Measurements from ENCODE around the gene AHI1. TPM values are rescaled to one million over a fixed set of nuclear protein-coding genes. Genes with fewer than 3 reads are reported as not detected.

AHI1 gene
- total RNA-seq, 1 experiment from 2014 or later, result 18.8 TPM

DNA sequence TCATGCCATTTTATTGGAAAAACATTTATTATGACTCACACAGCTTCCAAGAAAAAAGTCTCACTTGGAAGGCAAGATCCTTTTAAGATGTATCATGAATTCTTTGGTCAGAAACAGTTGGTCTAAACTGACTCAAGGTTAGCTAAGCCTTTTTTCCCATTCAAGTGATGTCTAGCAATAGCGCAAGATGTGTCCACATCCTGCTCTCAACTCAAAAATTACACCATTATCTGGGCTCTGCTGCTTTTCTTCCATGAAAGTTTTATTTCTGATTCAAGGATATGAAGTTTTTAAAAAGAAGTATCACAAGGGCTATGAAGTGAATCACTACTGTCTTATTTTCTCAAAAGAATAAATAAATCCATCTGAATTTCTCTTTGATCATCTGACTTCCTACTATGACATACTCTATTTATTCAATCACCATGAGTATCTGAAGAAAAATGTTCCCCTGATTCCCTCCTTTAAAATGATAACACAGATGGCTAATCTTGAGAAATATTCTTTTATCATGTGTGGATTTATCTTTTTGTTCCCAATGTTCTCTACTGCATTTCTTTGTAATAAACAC, 139.2 kb downstream of the AHI1 start:
- ChIA-PET POLR2A (interaction anchor here (0.6 kb wide), 1 partner anchor 174 kb away, joined by 4 read pairs; no protein-coding TSS in a partner anchor), CTCF (no interaction called here)
- Mint-ChIP-seq H3K36me3 (peaks cover 8% of the 10 kb centered on the region), H3K4me1 (0 out of 2 replicates have a peak, but pooled peaks cover 2% of the 10 kb centered on the region), H3K27ac (no peak overlapping the region), H3K9me3 (peaks cover 10% of the 10 kb centered on the region), H3K27me3 (ENCODE audit: low read depth) (no peaks in the 10 kb centered on the region; the same call in 1 of the 2 replicates), H3K4me3 (no peak overlapping the region)
- ATAC-seq, result no peak
- TF ChIP-seq, protein P1, sequence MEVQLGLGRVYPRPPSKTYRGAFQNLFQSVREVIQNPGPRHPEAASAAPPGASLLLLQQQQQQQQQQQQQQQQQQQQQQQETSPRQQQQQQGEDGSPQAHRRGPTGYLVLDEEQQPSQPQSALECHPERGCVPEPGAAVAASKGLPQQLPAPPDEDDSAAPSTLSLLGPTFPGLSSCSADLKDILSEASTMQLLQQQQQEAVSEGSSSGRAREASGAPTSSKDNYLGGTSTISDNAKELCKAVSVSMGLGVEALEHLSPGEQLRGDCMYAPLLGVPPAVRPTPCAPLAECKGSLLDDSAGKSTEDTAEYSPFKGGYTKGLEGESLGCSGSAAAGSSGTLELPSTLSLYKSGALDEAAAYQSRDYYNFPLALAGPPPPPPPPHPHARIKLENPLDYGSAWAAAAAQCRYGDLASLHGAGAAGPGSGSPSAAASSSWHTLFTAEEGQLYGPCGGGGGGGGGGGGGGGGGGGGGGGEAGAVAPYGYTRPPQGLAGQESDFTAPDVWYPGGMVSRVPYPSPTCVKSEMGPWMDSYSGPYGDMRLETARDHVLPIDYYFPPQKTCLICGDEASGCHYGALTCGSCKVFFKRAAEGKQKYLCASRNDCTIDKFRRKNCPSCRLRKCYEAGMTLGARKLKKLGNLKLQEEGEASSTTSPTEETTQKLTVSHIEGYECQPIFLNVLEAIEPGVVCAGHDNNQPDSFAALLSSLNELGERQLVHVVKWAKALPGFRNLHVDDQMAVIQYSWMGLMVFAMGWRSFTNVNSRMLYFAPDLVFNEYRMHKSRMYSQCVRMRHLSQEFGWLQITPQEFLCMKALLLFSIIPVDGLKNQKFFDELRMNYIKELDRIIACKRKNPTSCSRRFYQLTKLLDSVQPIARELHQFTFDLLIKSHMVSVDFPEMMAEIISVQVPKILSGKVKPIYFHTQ (CRISPR knock-in tag; IDR thresholded peaks at IDR 0.05), result no peak
- TF ChIP-seq CBFB (CRISPR knock-in tag; IDR thresholded peaks at IDR 0.05; ENCODE audit: low read depth) (no peak), FOXK1 (CRISPR knock-in tag; IDR thresholded peaks at IDR 0.05) (no peak), TEAD1 (CRISPR knock-in tag; IDR thresholded peaks at IDR 0.05) (no peak), SMAD4 (CRISPR knock-in tag; IDR thresholded peaks at IDR 0.05) (no peak), TCF7 (CRISPR knock-in tag; IDR thresholded peaks at IDR 0.05; ENCODE audit: low read depth) (no peak), HMGA2 (CRISPR knock-in tag; IDR thresholded peaks at IDR 0.05) (no peak), NR2C2 (CRISPR knock-in tag; IDR thresholded peaks at IDR 0.05) (no peak), NR3C1 (CRISPR knock-in tag; conservative IDR thresholded peaks at IDR 0.05; ENCODE audit: low read depth) (no peak), ZNF416 (CRISPR knock-in tag; IDR thresholded peaks at IDR 0.05) (no peak), KAT7 (CRISPR knock-in tag; IDR thresholded peaks at IDR 0.05; ENCODE audit: borderline replicate concordance) (no peak)
- TF ChIP-seq, protein P2, sequence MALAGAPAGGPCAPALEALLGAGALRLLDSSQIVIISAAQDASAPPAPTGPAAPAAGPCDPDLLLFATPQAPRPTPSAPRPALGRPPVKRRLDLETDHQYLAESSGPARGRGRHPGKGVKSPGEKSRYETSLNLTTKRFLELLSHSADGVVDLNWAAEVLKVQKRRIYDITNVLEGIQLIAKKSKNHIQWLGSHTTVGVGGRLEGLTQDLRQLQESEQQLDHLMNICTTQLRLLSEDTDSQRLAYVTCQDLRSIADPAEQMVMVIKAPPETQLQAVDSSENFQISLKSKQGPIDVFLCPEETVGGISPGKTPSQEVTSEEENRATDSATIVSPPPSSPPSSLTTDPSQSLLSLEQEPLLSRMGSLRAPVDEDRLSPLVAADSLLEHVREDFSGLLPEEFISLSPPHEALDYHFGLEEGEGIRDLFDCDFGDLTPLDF (CRISPR knock-in tag; IDR thresholded peaks at IDR 0.05), result no peak
- TF ChIP-seq, protein P3, sequence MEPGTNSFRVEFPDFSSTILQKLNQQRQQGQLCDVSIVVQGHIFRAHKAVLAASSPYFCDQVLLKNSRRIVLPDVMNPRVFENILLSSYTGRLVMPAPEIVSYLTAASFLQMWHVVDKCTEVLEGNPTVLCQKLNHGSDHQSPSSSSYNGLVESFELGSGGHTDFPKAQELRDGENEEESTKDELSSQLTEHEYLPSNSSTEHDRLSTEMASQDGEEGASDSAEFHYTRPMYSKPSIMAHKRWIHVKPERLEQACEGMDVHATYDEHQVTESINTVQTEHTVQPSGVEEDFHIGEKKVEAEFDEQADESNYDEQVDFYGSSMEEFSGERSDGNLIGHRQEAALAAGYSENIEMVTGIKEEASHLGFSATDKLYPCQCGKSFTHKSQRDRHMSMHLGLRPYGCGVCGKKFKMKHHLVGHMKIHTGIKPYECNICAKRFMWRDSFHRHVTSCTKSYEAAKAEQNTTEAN (CRISPR knock-in tag; IDR thresholded peaks at IDR 0.05), result no peak
- TF ChIP-seq, protein P4, sequence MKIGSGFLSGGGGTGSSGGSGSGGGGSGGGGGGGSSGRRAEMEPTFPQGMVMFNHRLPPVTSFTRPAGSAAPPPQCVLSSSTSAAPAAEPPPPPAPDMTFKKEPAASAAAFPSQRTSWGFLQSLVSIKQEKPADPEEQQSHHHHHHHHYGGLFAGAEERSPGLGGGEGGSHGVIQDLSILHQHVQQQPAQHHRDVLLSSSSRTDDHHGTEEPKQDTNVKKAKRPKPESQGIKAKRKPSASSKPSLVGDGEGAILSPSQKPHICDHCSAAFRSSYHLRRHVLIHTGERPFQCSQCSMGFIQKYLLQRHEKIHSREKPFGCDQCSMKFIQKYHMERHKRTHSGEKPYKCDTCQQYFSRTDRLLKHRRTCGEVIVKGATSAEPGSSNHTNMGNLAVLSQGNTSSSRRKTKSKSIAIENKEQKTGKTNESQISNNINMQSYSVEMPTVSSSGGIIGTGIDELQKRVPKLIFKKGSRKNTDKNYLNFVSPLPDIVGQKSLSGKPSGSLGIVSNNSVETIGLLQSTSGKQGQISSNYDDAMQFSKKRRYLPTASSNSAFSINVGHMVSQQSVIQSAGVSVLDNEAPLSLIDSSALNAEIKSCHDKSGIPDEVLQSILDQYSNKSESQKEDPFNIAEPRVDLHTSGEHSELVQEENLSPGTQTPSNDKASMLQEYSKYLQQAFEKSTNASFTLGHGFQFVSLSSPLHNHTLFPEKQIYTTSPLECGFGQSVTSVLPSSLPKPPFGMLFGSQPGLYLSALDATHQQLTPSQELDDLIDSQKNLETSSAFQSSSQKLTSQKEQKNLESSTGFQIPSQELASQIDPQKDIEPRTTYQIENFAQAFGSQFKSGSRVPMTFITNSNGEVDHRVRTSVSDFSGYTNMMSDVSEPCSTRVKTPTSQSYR (CRISPR knock-in tag; IDR thresholded peaks at IDR 0.05), result no peak
- TF ChIP-seq, protein P5, sequence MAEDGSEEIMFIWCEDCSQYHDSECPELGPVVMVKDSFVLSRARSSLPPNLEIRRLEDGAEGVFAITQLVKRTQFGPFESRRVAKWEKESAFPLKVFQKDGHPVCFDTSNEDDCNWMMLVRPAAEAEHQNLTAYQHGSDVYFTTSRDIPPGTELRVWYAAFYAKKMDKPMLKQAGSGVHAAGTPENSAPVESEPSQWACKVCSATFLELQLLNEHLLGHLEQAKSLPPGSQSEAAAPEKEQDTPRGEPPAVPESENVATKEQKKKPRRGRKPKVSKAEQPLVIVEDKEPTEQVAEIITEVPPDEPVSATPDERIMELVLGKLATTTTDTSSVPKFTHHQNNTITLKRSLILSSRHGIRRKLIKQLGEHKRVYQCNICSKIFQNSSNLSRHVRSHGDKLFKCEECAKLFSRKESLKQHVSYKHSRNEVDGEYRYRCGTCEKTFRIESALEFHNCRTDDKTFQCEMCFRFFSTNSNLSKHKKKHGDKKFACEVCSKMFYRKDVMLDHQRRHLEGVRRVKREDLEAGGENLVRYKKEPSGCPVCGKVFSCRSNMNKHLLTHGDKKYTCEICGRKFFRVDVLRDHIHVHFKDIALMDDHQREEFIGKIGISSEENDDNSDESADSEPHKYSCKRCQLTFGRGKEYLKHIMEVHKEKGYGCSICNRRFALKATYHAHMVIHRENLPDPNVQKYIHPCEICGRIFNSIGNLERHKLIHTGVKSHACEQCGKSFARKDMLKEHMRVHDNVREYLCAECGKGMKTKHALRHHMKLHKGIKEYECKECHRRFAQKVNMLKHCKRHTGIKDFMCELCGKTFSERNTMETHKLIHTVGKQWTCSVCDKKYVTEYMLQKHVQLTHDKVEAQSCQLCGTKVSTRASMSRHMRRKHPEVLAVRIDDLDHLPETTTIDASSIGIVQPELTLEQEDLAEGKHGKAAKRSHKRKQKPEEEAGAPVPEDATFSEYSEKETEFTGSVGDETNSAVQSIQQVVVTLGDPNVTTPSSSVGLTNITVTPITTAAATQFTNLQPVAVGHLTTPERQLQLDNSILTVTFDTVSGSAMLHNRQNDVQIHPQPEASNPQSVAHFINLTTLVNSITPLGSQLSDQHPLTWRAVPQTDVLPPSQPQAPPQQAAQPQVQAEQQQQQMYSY (CRISPR knock-in tag; IDR thresholded peaks at IDR 0.05), result no peak
- TF ChIP-seq, protein P6, sequence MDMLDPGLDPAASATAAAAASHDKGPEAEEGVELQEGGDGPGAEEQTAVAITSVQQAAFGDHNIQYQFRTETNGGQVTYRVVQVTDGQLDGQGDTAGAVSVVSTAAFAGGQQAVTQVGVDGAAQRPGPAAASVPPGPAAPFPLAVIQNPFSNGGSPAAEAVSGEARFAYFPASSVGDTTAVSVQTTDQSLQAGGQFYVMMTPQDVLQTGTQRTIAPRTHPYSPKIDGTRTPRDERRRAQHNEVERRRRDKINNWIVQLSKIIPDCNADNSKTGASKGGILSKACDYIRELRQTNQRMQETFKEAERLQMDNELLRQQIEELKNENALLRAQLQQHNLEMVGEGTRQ (CRISPR knock-in tag; IDR thresholded peaks at IDR 0.05), result no peak
- DNase-seq (ENCODE audit: low spot score), result no peak

Data from WTC11 (cell line).